OCI-LY7 (cell line): Measurements from ENCODE around the gene GIMAP6. TPM values are rescaled to one million over a fixed set of nuclear protein-coding genes. Genes with fewer than 3 reads are reported as not detected.

Source experiments
- BruUV-seq: library from RNA; stranded (reverse); fragments of 400-500 nt; replicated peaks from 2 replicates; lab custom pipeline; 2021; lab: Mats Ljungman, UMichigan
- CTCF ChIA-PET: fragments of 300-600 bp; sonication (Branson Sonifier 250); formaldehyde crosslinking; loops from one replicate; lab custom pipeline; 2022; ENCODE audit warnings: antibody characterized with exemption; ENCODE audit not compliant: unreplicated experiment; lab: Charles Lee
- POLR2A ChIA-PET: fragments of 300-600 bp; sonication (Branson Sonifier 250); formaldehyde crosslinking; loops from one replicate; lab custom pipeline; 2022; ENCODE audit warnings: antibody characterized with exemption; lab: Charles Lee
- DNase-seq: peaks from one replicate; pipeline ENCODE4 v3.0.0-alpha.2; 2015; ENCODE audit warnings: low spot score
- H2AFZ ChIP-seq: fragments of 200-600 bp; sonication (generic), shearing (Covaris generic); 2 replicates; pipeline ENCODE4 v1.6.1; 2014; ENCODE audit warnings: mild to moderate bottlenecking, antibody characterized with exemption, low read length, moderate library complexity
- H3K27ac ChIP-seq: fragments of 200-600 bp; sonication (generic); 2 replicates; pipeline ENCODE4 v1.5.1; 2014; ENCODE audit warnings: mixed run types, low read depth, mild to moderate bottlenecking, moderate library complexity, low read length, inconsistent platforms; ENCODE audit not compliant: poor library complexity, severe bottlenecking
- H3K36me3 ChIP-seq: fragments of 200-600 bp; sonication (generic); 2 replicates; pipeline ENCODE4 v1.6.1; 2014; ENCODE audit warnings: mild to moderate bottlenecking, antibody characterized with exemption, low read length, moderate library complexity, mixed read lengths; ENCODE audit not compliant: insufficient read depth
- H3K4me1 ChIP-seq: fragments of 200-600 bp; sonication (generic); 2 replicates; pipeline ENCODE4 v1.5.1; 2014; ENCODE audit warnings: mild to moderate bottlenecking, low read length; ENCODE audit not compliant: insufficient read depth, poor library complexity, severe bottlenecking
- H3K4me2 ChIP-seq: fragments of 200-600 bp; sonication (generic); 2 replicates; pipeline ENCODE4 v1.6.1; 2014; ENCODE audit warnings: mild to moderate bottlenecking, low read length
- H3K4me3 ChIP-seq: fragments of 200-600 bp; sonication (generic); 2 replicates; pipeline ENCODE4 v1.5.1; 2014; ENCODE audit warnings: mild to moderate bottlenecking, low read depth, low read length; ENCODE audit not compliant: poor library complexity, severe bottlenecking
- H3K79me2 ChIP-seq: fragments of 200-600 bp; sonication (generic); 2 replicates; pipeline ENCODE4 v1.6.1; 2016; ENCODE audit warnings: low read depth, mild to moderate bottlenecking, low read length, moderate library complexity, mixed read lengths; ENCODE audit not compliant: insufficient read depth
- H3K9me2 ChIP-seq: fragments of 200-600 bp; sonication (generic); 2 replicates; pipeline ENCODE4 v1.6.1; 2016; ENCODE audit warnings: mild to moderate bottlenecking, low read length, mixed read lengths; ENCODE audit not compliant: insufficient read depth
- H3K9me3 ChIP-seq: fragments of 200-600 bp; sonication (generic); 2 replicates; pipeline ENCODE4 v1.6.1; 2014; ENCODE audit warnings: mild to moderate bottlenecking, mixed run types, low read length, mixed read lengths
- H4K20me1 ChIP-seq: fragments of 200-600 bp; sonication (generic); 2 replicates; pipeline ENCODE4 v1.6.1; 2014; ENCODE audit warnings: mild to moderate bottlenecking, antibody characterized with exemption, low read length, moderate library complexity, mixed read lengths; ENCODE audit not compliant: insufficient read depth
- EZH2phosphoT487 ChIP-seq: fragments of 200-600 bp; sonication (generic); IDR thresholded peaks from 2 replicates; pipeline ENCODE4 v1.6.1; 2018; ENCODE audit warnings: low read depth, borderline replicate concordance, mild to moderate bottlenecking, mixed run types, antibody characterized with exemption, low read length, moderate library complexity, mixed read lengths
- intact Hi-C: fragments of 100-400 bp; cut with micrococcal nuclease; formaldehyde crosslinking; loops from one replicate; pipeline ENCODE4 v1.10.0; 2022; ENCODE audit not compliant: unreplicated experiment
- total RNA-seq, 2 experiments: library from RNA; depleted of rRNA in 1 of 2; stranded (reverse); fragments of >200 nt in 1 of 2; shearing (Covaris generic) in 1 of 2; gene quantifications; 2 replicates each; pipeline ENCODE4 v1.2.3, GENCODE V29; 2014 to 2022
- TF ChIP-seq, protein P1 (sequence below): fragments of 200-600 bp; sonication (generic); conservative IDR thresholded peaks from 2 replicates; pipeline ENCODE4 v1.5.1; 2014; ENCODE audit warnings: mild to moderate bottlenecking, antibody characterized with exemption, low read length, moderate library complexity, mixed read lengths

GIMAP6 gene
- total RNA-seq, 2 experiments from 2014 or later, result not detected

DNA sequence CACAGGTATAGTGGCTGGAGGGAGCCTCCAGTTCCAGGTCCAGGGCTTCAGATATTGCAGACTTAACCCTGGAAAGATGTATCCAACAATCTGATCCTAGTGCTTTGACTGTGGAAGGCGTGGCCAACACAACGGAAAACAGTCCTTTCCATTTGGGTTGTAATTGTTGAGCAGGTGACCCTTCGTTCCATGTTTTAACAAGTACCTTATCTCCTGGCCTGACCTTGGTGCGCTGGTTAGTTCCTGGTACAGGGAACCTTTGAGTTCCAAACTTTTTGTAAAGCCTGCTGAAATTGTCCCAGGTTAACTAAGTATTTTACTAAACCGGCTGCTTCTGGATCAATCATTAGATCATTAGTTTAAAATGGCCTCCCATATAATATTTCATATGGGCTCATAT lies 23.9 kb upstream of the GIMAP6 start:
- no peak overlapping the region for H3K27ac ChIP-seq
- CTCF ChIA-PET, result no interaction called here
- POLR2A ChIA-PET, result no interaction called here

DNA sequence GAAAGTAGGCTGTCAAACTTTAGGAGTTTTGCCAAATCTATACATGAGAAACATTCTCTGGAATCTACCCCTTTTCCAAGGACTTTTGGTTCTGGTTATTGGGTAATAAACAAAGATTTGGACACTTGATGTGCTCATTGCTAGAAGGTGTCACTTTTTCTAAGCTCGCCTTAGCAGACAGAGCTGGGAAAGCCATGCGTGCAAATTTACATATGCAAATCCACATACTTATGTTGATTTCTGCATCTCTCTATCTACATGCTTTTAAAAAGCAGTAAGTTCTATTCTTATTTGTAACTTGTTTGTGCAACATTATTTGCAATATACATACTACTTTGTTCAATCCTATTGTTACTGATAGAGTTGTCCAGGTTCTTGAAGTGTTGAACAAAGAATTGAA lies 22.5 kb upstream of the GIMAP6 start:
- no peak for DNase-seq
- TF ChIP-seq, protein P1, sequence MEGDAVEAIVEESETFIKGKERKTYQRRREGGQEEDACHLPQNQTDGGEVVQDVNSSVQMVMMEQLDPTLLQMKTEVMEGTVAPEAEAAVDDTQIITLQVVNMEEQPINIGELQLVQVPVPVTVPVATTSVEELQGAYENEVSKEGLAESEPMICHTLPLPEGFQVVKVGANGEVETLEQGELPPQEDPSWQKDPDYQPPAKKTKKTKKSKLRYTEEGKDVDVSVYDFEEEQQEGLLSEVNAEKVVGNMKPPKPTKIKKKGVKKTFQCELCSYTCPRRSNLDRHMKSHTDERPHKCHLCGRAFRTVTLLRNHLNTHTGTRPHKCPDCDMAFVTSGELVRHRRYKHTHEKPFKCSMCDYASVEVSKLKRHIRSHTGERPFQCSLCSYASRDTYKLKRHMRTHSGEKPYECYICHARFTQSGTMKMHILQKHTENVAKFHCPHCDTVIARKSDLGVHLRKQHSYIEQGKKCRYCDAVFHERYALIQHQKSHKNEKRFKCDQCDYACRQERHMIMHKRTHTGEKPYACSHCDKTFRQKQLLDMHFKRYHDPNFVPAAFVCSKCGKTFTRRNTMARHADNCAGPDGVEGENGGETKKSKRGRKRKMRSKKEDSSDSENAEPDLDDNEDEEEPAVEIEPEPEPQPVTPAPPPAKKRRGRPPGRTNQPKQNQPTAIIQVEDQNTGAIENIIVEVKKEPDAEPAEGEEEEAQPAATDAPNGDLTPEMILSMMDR, result no peak
- Histone ChIP-seq H3K79me2 (no peaks in the 10 kb centered on the region), H3K4me3 (no peak overlapping the region), H3K4me1 (no peaks in the 10 kb centered on the region), H3K9me2 (no peaks in the 10 kb centered on the region), H3K9me3 (no peaks in the 10 kb centered on the region), H3K36me3 (no peaks in the 10 kb centered on the region), H3K27ac (no peak overlapping the region), H2AFZ (no peak overlapping the region), H4K20me1 (no peaks in the 10 kb centered on the region), H3K4me2 (no peak overlapping the region)
- no TSS peak for BruUV-seq
- ChIA-PET CTCF (no interaction called here), POLR2A (no interaction called here)
- intact Hi-C loops, result no loop called here

More for the DNA sequence above, 23.9 kb upstream of the GIMAP6 start:
- no peak overlapping the region for H2AFZ ChIP-seq
- H3K79me2 ChIP-seq, result no peaks in the 10 kb centered on the region
- H3K4me3 ChIP-seq, result no peak overlapping the region
- intact Hi-C loops, result no loop called here
- BruUV-seq, result no TSS peak
- no peaks in the 10 kb centered on the region for H3K9me3 ChIP-seq
- H3K4me1 ChIP-seq, result no peaks in the 10 kb centered on the region
- no peak for DNase-seq
- H3K36me3 ChIP-seq, result no peaks in the 10 kb centered on the region
- no peak overlapping the region for H3K4me2 ChIP-seq
- H4K20me1 ChIP-seq, result no peaks in the 10 kb centered on the region
- TF ChIP-seq, protein P1, result no peak
- no peak for TF ChIP-seq EZH2phosphoT487
- no peaks in the 10 kb centered on the region for H3K9me2 ChIP-seq

DNA sequence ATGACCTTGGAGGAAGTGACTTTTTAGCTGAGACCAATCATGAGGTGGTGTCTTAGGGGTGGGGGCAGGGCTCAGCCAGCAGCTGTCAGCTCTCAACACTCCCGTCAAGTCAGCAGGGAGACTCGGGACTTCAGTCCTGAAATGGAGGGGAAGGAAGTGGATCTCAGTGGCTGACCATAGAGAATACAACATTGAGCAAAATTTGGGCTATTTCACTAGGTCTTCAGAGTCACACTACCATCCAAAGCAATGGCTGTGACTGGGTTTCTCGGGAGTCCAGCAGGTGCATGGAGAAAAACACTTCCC lies 16.8 kb upstream of the GIMAP6 start:
- intact Hi-C loops, result no loop called here
- POLR2A ChIA-PET, result no interaction called here
- H3K27ac ChIP-seq, result no peak overlapping the region

More for the DNA sequence above, 16.8 kb upstream of the GIMAP6 start:
- CTCF ChIA-PET, result no interaction called here
- H3K36me3 ChIP-seq, result no peaks in the 10 kb centered on the region
- H3K4me2 ChIP-seq, result no peak overlapping the region
- no peak for DNase-seq
- H3K4me3 ChIP-seq, result no peak overlapping the region
- H3K9me2 ChIP-seq, result no peaks in the 10 kb centered on the region
- H3K79me2 ChIP-seq, result no peaks in the 10 kb centered on the region
- no peak overlapping the region for H2AFZ ChIP-seq
- H3K4me1 ChIP-seq, result no peaks in the 10 kb centered on the region
- H3K9me3 ChIP-seq, result no peaks in the 10 kb centered on the region
- TF ChIP-seq EZH2phosphoT487, result no peak
- TF ChIP-seq, protein P1, result no peak
- no peaks in the 10 kb centered on the region for H4K20me1 ChIP-seq
- no TSS peak for BruUV-seq
